K562 (cell line): ENCODE data around the gene GDAP2. TPM values are rescaled to one million over a fixed set of nuclear protein-coding genes. Genes with fewer than 3 reads are reported as not detected.
A peak's percentile ranks its signal among the peaks of the same experiment; 100 is the strongest.

Source experiments
- ATAC-seq: fragments of 200-7000 bp; cut with Tn5 transposase; 3 replicates; pipeline ENCODE4 v1.9.1; 2020; ENCODE audit warnings: moderate library complexity
- BruUV-seq: library from RNA; stranded (reverse); fragments of 400-500 nt; replicated peaks from 2 replicates; lab custom pipeline; 2021; lab: Mats Ljungman, UMichigan
- CTCF ChIA-PET: fragments of 300-600 bp; formaldehyde crosslinking; extraction: SDS; loops from one replicate; lab custom pipeline; 2021; ENCODE audit warnings: low intra/inter-chr PET ratio; lab: Yijun Ruan, JAX
- POLR2A ChIA-PET: fragments of 300-600, 350-650 bp; sonication (Branson Sonifier 250); formaldehyde crosslinking; extraction: SDS; loops from one replicate; lab custom pipeline; 2021; ENCODE audit warnings: antibody characterized with exemption, inconsistent platforms; lab: Yijun Ruan, JAX
- DNase-seq, 4 experiments: peaks; one replicate each; pipeline versions ENCODE4 v3.0.0 to v3.0.0-alpha.2; 2011 to 2018; ENCODE audit warnings: low spot score in 3 of 4, mixed read lengths in 3 of 4; ENCODE audit errors: extremely low read depth in 1 of 4
- FAIRE-seq: peaks from 2 replicates; lab custom pipeline; 2011; peaks lifted over from hg19 to GRCh38; lab: Jason Lieb, UNC
- H2AFZ ChIP-seq: 2 replicates; pipeline ENCODE4 v1.6.0; 2011; ENCODE audit warnings: low read depth, low read length, control low read depth, inconsistent platforms
- H3K27ac ChIP-seq: fragments of 200-600 bp; 3 replicates; pipeline ENCODE4 v1.8.0; 2011; ENCODE audit warnings: low read depth, mild to moderate bottlenecking, control low read depth, inconsistent platforms, low read length, moderate library complexity, mixed read lengths; ENCODE audit errors: extremely low read depth
- H3K27me3 ChIP-seq, 2 experiments: fragments of 300-600 bp in 1 of 2; 2 replicates in 1 of 2; 3 replicates in 1 of 2; pipeline versions ENCODE4 v1.6.0 to v1.8.0; 2011; ENCODE audit warnings: inconsistent platforms in 2 of 2, low read length in 2 of 2, mild to moderate bottlenecking in 1 of 2, mixed read lengths in 1 of 2, moderate library complexity in 1 of 2; ENCODE audit not compliant: control insufficient read depth in 2 of 2, insufficient read depth in 2 of 2
- H3K36me3 ChIP-seq: fragments of 300-600 bp; 3 replicates; pipeline ENCODE4 v1.8.0; 2011; ENCODE audit warnings: mild to moderate bottlenecking, low read length, inconsistent platforms; ENCODE audit not compliant: control insufficient read depth, insufficient read depth
- H3K4me1 ChIP-seq, 2 experiments: fragments of 200-600 bp in 1 of 2; replicated peaks in 1 of 2; 2 replicates in 1 of 2; 3 replicates in 1 of 2; pipeline versions ENCODE4 v1.5.1 to v1.8.0; 2011; ENCODE audit warnings: inconsistent platforms in 2 of 2, low read length in 2 of 2, mild to moderate bottlenecking in 1 of 2, mixed read lengths in 1 of 2, moderate library complexity in 1 of 2; ENCODE audit not compliant: control insufficient read depth in 2 of 2, insufficient read depth in 2 of 2
- H3K4me2 ChIP-seq: 2 replicates; pipeline ENCODE4 v1.6.1; 2011; ENCODE audit warnings: low read length, control low read depth, inconsistent platforms, mixed read lengths; ENCODE audit not compliant: insufficient read depth
- H3K4me3 ChIP-seq: fragments of 200-600 bp; sonication (generic), shearing (Covaris generic); 2 replicates; pipeline ENCODE4 v1.5.1; 2016; ENCODE audit warnings: control low read depth, inconsistent platforms
- H3K79me2 ChIP-seq: fragments of 200-600 bp; 3 replicates; pipeline ENCODE4 v1.8.0; 2011; ENCODE audit warnings: low read length, inconsistent platforms; ENCODE audit not compliant: control insufficient read depth, insufficient read depth
- H3K9ac ChIP-seq, 2 experiments: 2 replicates each; pipeline versions ENCODE4 v1.6.0 to v1.6.1; 2011; ENCODE audit warnings: low read depth in 2 of 2, low read length in 2 of 2, control low read depth in 1 of 2, inconsistent platforms in 1 of 2, mild to moderate bottlenecking in 1 of 2, mixed read lengths in 1 of 2; ENCODE audit not compliant: insufficient read depth in 1 of 2
- H3K9me1 ChIP-seq: one replicate; pipeline ENCODE4 v1.6.0; 2011; ENCODE audit warnings: inconsistent platforms, mild to moderate bottlenecking, low read length, moderate library complexity; ENCODE audit not compliant: control insufficient read depth, insufficient read depth
- H3K9me3 ChIP-seq: replicated peaks from 2 replicates; pipeline ENCODE4 v1.5.1; 2011; ENCODE audit warnings: low read depth, low read length, inconsistent platforms; ENCODE audit not compliant: control insufficient read depth, insufficient read depth
- H4K20me1 ChIP-seq: replicated peaks from 2 replicates; pipeline ENCODE4 v1.6.1; 2011; ENCODE audit warnings: low read length, inconsistent platforms, mixed read lengths; ENCODE audit not compliant: control insufficient read depth, insufficient read depth
- ARID1B ChIP-seq: fragments of 450-650 bp; IDR thresholded peaks from 2 replicates; pipeline ENCODE4 v1.6.1; 2016; ENCODE audit warnings: antibody characterized with exemption, mild to moderate bottlenecking, inconsistent platforms
- ATF7 ChIP-seq: fragments of 450-650 bp; IDR thresholded peaks from 2 replicates; pipeline ENCODE4 v1.7.1; 2014; ENCODE audit warnings: mild to moderate bottlenecking, moderate library complexity
- C11orf30 ChIP-seq: fragments of 450-650 bp; IDR thresholded peaks from 2 replicates; pipeline ENCODE4 v1.6.1; 2016; ENCODE audit warnings: low read depth, mild to moderate bottlenecking
- CEBPG ChIP-seq, 3 experiments: fragments of 200-800 bp in 1 of 3; sonication (Bioruptor generic) in 1 of 3; sonication (generic) in 1 of 3; formaldehyde crosslinking in 1 of 3; IDR thresholded peaks in 2 of 3; conservative IDR thresholded peaks in 1 of 3; 2 replicates each; pipeline versions ENCODE4 v1.6.1 to v1.8.0; 2016 to 2022; ENCODE audit warnings: missing compliant biosample characterization in 2 of 3, missing genetic modification characterization in 2 of 3, mild to moderate bottlenecking in 1 of 3, missing genetic modification reagents in 1 of 3
- CREB1 ChIP-seq, 2 experiments: sonication (generic) in 1 of 2; formaldehyde crosslinking in 1 of 2; IDR thresholded peaks; 2 replicates each; pipeline versions ENCODE4 v1.6.1 to v1.8.0; 2012 to 2022; ENCODE audit warnings: inconsistent platforms in 1 of 2, mild to moderate bottlenecking in 1 of 2, missing genetic modification reagents in 1 of 2, moderate library complexity in 1 of 2
- DPF2 ChIP-seq: fragments of 450-650 bp; IDR thresholded peaks from 2 replicates; pipeline ENCODE4 v1.6.1; 2016
- E2F6 ChIP-seq, 2 experiments: IDR thresholded peaks; 2 replicates each; pipeline ENCODE4 v1.6.1; 2011; ENCODE audit warnings: borderline replicate concordance in 1 of 2, control low read depth in 1 of 2, low read depth in 1 of 2, low read length in 1 of 2, mild to moderate bottlenecking in 1 of 2, mixed read lengths in 1 of 2, moderate library complexity in 1 of 2; ENCODE audit not compliant: insufficient read depth in 1 of 2, insufficient read length in 1 of 2, poor library complexity in 1 of 2, severe bottlenecking in 1 of 2; ENCODE audit errors: extremely low read depth in 1 of 2
- HNRNPK ChIP-seq: fragments of 200-400 bp; formaldehyde crosslinking; IDR thresholded peaks from one replicate; pipeline ENCODE4 v1.6.1; 2018; ENCODE audit warnings: mild to moderate bottlenecking, low read depth, low read length; ENCODE audit not compliant: poor library complexity, severe bottlenecking
- STAT5B ChIP-seq: fragments of 250-450 bp; sonication (Bioruptor Pico); IDR thresholded peaks from 2 replicates; pipeline ENCODE4 v1.8.0; 2021; ENCODE audit warnings: mild to moderate bottlenecking, inconsistent platforms
- TAL1 ChIP-seq: fragments of 450-650 bp; IDR thresholded peaks from 2 replicates; pipeline ENCODE4 v1.6.1; 2016; ENCODE audit warnings: mild to moderate bottlenecking
- ZNF217 ChIP-seq: sonication (generic); formaldehyde crosslinking; IDR thresholded peaks from 2 replicates; pipeline ENCODE4 v1.8.0; 2022; ENCODE audit warnings: mild to moderate bottlenecking, missing genetic modification reagents
- ZNF224 ChIP-seq: sonication (generic); formaldehyde crosslinking; IDR thresholded peaks from 2 replicates; pipeline ENCODE4 v1.8.0; 2022; ENCODE audit warnings: mild to moderate bottlenecking, missing genetic modification reagents
- ZNF764 ChIP-seq: fragments of 250-450 bp; sonication (Bioruptor Pico); IDR thresholded peaks from 2 replicates; pipeline ENCODE4 v1.4.0; 2020; ENCODE audit warnings: low read depth, mild to moderate bottlenecking, moderate library complexity
- WGBS: fragments of 100-300 bp; shearing (Covaris generic); methylation state at CpG from one replicate; pipeline ENCODE4 v1.1.6; 2016; ENCODE audit warnings: low coverage, mixed read lengths; ENCODE audit not compliant: insufficient coverage; ENCODE audit errors: missing lambda C conversion rate; 5-methylcytosine and 5-hydroxymethylcytosine counted together
- in situ Hi-C: fragments of 300-500 bp; cut with MboI; formaldehyde crosslinking; loops from 4 replicates; pipeline ENCODE4 v1.15.0; 2018; ENCODE audit warnings: inconsistent platforms, mixed read lengths
- intact Hi-C: fragments of 100-400 bp; cut with micrococcal nuclease; formaldehyde crosslinking; loops from 2 replicates; pipeline ENCODE4 v1.14.2; 2022
- polyA plus RNA-seq, 8 experiments: library from polyadenylated mRNA; depleted of rRNA in 4 of 8; stranded (reverse) in 5 of 8; unstranded in 3 of 8; fragments of >200 nt; fragmentation: Nextera tagmentation in 2 of 8; fragmentation: Illumina TruSeq in 1 of 8; extraction: Ambion mirVana in 2 of 8; extraction: Trizol in 1 of 8; gene quantifications; 2 replicates each; pipeline versions ENCODE4 v1.2.1 to v1.2.3, GENCODE V29; 2011 to 2014; ENCODE audit warnings: inconsistent platforms in 1 of 8, missing spikeins in 1 of 8
- total RNA-seq, 7 experiments: library from RNA; depleted of rRNA in 6 of 7; stranded (reverse); fragments of >200 nt in 6 of 7; fragmentation: Illumina TruSeq in 2 of 7; extraction: Trizol in 2 of 7; gene quantifications; 2 replicates each; pipeline versions ENCODE4 v1.2.1 to v1.2.3, GENCODE V29; 2011 to 2021; ENCODE audit warnings: low replicate concordance in 1 of 7
- TF ChIP-seq, protein P1 (sequence below): fragments of 450-650 bp; formaldehyde crosslinking; IDR thresholded peaks from 2 replicates; pipeline ENCODE4 v1.4.0; 2022; ENCODE audit warnings: missing genetic modification characterization

The GDAP2 gene
- total and polyA plus RNA-seq, 9 of the 15 experiments (the other 6 are each of a cell fraction or from before 2014, with no cell fraction given) = 4.1 to 23.1 (median 13.2) TPM

GRCh38 chr1:117859901-117860300 lies 69.5 kb downstream of the GDAP2 start:
- H3K27ac ChIP-seq = no peak overlapping the region
- 30% methylated on average over 4 of the region's 4 CpGs for WGBS
- POLR2A ChIA-PET = no interaction called here

DNA sequence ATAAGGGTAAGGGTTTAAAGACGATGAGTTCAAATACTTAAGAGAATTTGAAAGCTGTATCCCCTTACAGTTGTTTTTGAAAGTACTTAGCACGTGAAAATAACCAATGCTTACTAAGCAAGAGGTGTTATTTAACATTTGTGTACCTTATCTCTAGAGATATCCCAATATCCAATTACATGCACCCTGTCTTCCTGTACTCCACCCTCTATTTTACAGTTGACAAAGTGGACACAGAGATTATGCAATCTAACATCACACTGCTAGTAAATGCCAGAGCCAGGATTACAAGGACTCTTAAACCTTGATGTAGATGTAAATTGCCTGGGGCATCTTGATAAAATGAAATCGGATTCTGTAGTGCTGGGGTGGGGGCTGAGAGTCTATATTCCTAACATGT lies 72.0 kb downstream of the GDAP2 start:
- no peak for FAIRE-seq
- no peaks in the 10 kb centered on the region for H3K36me3 ChIP-seq
- no peaks in the 10 kb centered on the region for H4K20me1 ChIP-seq
- ChIA-PET POLR2A (no interaction called here), CTCF (no interaction called here)
- ATAC-seq = peak; percentile 80
- no peak overlapping the region for H2AFZ ChIP-seq
- H3K27ac ChIP-seq = no peak overlapping the region
- no TSS peak for BruUV-seq
- H3K9me1 ChIP-seq = no peaks in the 10 kb centered on the region
- H3K79me2 ChIP-seq = no peaks in the 10 kb centered on the region
- H3K9ac ChIP-seq = no peak overlapping the region
- peak in 2 of 4 experiments; percentile 6 to 10 for DNase-seq
- no peak overlapping the region for H3K4me2 ChIP-seq
- H3K4me1 ChIP-seq = 0 out of 5 replicates have a peak, but pooled peaks cover 0 to 6% of the 10 kb centered on the region in 2 experiments
- intact Hi-C loops = no loop called here
- in situ Hi-C loops = no loop called here
- H3K27me3 ChIP-seq = no peaks in the 10 kb centered on the region
- no peaks in the 10 kb centered on the region for H3K9me3 ChIP-seq
- WGBS = 20% methylated on average over 3 of the region's 3 CpGs
- H3K4me3 ChIP-seq = no peak overlapping the region
- TF ChIP-seq HNRNPK = no peak
- TF ChIP-seq ZNF224 (CRISPR knock-in tag) = no peak
- no peak for TF ChIP-seq ZNF764
- TF ChIP-seq CREB1 (IDR thresholded peaks at IDR 0.05) = no peak
- no peak for TF ChIP-seq CREB1 (CRISPR knock-in tag; IDR thresholded peaks at IDR 0.05)
- peak; percentile 44; the same call in 1 of the 2 replicates for TF ChIP-seq ARID1B
- TF ChIP-seq E2F6 (IDR thresholded peaks at IDR 0.05; ENCODE audit: borderline replicate concordance in 1 of 2, extremely low read depth in 1 of 2, insufficient read depth in 1 of 2, insufficient read length in 1 of 2, low read depth in 1 of 2, low read length in 1 of 2, poor library complexity in 1 of 2, severe bottlenecking in 1 of 2) = no peak
- peak; percentile 43; the same call in 1 of the 2 replicates for TF ChIP-seq CEBPG (CRISPR knock-in tag; IDR thresholded peaks at IDR 0.05)
- peak; percentile 73 to 91 for TF ChIP-seq CEBPG (tag; conservative IDR thresholded peaks at IDR 0.05 in 1 of 2, IDR thresholded peaks at IDR 0.05 in 1 of 2)
- peak; percentile 33 for TF ChIP-seq TAL1
- peak; percentile 14; the same call in 1 of the 2 replicates for TF ChIP-seq DPF2

More at GRCh38 chr1:117859901-117860300, 69.5 kb downstream of the GDAP2 start:
- Histone ChIP-seq H4K20me1 (no peaks in the 10 kb centered on the region), H3K9ac (no peak overlapping the region), H3K27me3 (no peaks in the 10 kb centered on the region)
- FAIRE-seq = no peak
- TF ChIP-seq STAT5B (CRISPR knock-in tag) = no peak
- no peak for TF ChIP-seq C11orf30
- TF ChIP-seq ATF7 = no peak
- TF ChIP-seq, protein P1, sequence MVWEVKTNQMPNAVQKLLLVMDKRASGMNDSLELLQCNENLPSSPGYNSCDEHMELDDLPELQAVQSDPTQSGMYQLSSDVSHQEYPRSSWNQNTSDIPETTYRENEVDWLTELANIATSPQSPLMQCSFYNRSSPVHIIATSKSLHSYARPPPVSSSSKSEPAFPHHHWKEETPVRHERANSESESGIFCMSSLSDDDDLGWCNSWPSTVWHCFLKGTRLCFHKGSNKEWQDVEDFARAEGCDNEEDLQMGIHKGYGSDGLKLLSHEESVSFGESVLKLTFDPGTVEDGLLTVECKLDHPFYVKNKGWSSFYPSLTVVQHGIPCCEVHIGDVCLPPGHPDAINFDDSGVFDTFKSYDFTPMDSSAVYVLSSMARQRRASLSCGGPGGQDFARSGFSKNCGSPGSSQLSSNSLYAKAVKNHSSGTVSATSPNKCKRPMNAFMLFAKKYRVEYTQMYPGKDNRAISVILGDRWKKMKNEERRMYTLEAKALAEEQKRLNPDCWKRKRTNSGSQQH (CRISPR knock-in tag) = no peak
- TF ChIP-seq ZNF217 (CRISPR knock-in tag) = no peak
- TF ChIP-seq, all 486 proteins: peak for 0
- Histone ChIP-seq H3K9me1 (no peaks in the 10 kb centered on the region), H3K4me1 (0 out of 5 replicates have a peak, but pooled peaks cover 0 to 6% of the 10 kb centered on the region in 2 experiments), H3K79me2 (no peaks in the 10 kb centered on the region), H2AFZ (no peak overlapping the region), H3K36me3 (peaks cover 2% of the 10 kb centered on the region; the same call in 1 of the 3 replicates), H3K4me2 (no peak overlapping the region), H3K4me3 (no peak overlapping the region), H3K9me3 (no peaks in the 10 kb centered on the region)
- ATAC-seq (no peak), DNase-seq (no peak)
- in situ Hi-C loops = no loop called here
- no TSS peak for BruUV-seq
- CTCF ChIA-PET = no interaction called here
- intact Hi-C loops = no loop called here
